Thyroid gland (tissue), 4 donors: ENCODE measurements around the gene NSUN7.

Experiments used
- CTCF ChIP-seq, 6 experiments: fragments of 200-600 bp in 3 of 6; fragments of 450-650 bp in 3 of 6; sonication (generic) in 3 of 6; IDR thresholded peaks; one replicate each; pipeline ENCODE4 v1.5.1; 2016 to 2019; ENCODE audit warnings: antibody characterized with exemption in 6 of 6, mild to moderate bottlenecking in 2 of 6, inconsistent platforms in 1 of 6, moderate library complexity in 1 of 6
- POLR2A ChIP-seq, 2 donors: fragments of 450-650 bp; IDR thresholded peaks; one replicate each; pipeline ENCODE4 v1.6.1; 2017; ENCODE audit warnings: antibody characterized with exemption in 2 of 2, mild to moderate bottlenecking in 2 of 2, moderate library complexity in 1 of 2

DNA sequence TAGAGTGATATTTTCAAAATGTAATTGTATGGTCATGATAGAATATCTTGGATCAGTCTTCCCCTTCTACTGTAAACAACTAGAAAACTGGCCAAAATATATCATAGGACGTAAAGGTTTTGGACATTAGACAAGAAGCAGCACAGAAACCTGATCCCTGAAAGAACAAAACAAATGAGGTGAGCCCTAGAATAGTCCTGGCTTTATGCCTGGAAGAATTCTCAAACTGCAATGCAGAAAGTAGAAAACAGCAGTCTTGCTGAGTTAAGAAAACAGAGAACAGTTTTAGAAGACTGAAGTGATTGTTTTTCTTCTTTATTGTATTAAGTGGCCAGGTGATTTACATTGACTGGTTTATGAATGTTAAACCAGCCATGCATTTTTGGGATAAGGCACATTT, 19.5 kb downstream of the NSUN7 start:
- no peak for TF ChIP-seq CTCF (IDR thresholded peaks at IDR 0.05)
- no peak for TF ChIP-seq POLR2A (IDR thresholded peaks at IDR 0.05)
